ENCODE measurements around the gene USP24. TPM values are rescaled to one million over a fixed set of nuclear protein-coding genes. Genes with fewer than 3 reads are reported as not detected.

Gene USP24
- total RNA-seq, 1 donor from 2014 or later = 30.8 TPM

GRCh38 chr1:55190109-55190508, 25.1 kb downstream of the USP24 start:
- Histone ChIP-seq H2AFZ (ENCODE audit: low read depth, low read length) (no peak overlapping the region), H3K36me3 (ENCODE audit: insufficient read depth, low read length) (no peaks in the 10 kb centered on the region), H3K4me1 (ENCODE audit: insufficient read depth, low read length) (no peaks in the 10 kb centered on the region), H3K9me3 (ENCODE audit: insufficient read depth, low read depth, low read length) (no peaks in the 10 kb centered on the region), H3K27ac (ENCODE audit: low read depth, low read length) (no peak overlapping the region), H3K27me3 (ENCODE audit: insufficient read depth, low read length) (no peaks in the 10 kb centered on the region), H3K9ac (ENCODE audit: low read length) (no peak overlapping the region), H4K20me1 (ENCODE audit: insufficient read depth, low read length) (peaks cover 57% of the 10 kb centered on the region), H3K4me3 (ENCODE audit: insufficient read depth, low read depth, low read length) (no peak overlapping the region), H3K4me2 (ENCODE audit: low read length) (no peak overlapping the region), H3K79me2 (ENCODE audit: insufficient read depth, low read length) (peaks cover 84% of the 10 kb centered on the region)
- FAIRE-seq (no peak), DNase-seq (ENCODE audit: low read depth) (no peak)
- Mint-ChIP-seq H3K27ac (ENCODE audit: unreplicated experiment) (no peak overlapping the region), H3K27me3 (ENCODE audit: low read depth, unreplicated experiment) (no peaks in the 10 kb centered on the region), H3K4me3 (ENCODE audit: unreplicated experiment) (no peak overlapping the region), H3K36me3 (ENCODE audit: low read depth, unreplicated experiment) (peaks cover 4% of the 10 kb centered on the region), H3K4me1 (ENCODE audit: low read depth, unreplicated experiment) (peaks cover under 1% of the 10 kb centered on the region), H3K9me3 (ENCODE audit: unreplicated experiment) (peaks cover under 1% of the 10 kb centered on the region)
- TF ChIP-seq, protein P1, sequence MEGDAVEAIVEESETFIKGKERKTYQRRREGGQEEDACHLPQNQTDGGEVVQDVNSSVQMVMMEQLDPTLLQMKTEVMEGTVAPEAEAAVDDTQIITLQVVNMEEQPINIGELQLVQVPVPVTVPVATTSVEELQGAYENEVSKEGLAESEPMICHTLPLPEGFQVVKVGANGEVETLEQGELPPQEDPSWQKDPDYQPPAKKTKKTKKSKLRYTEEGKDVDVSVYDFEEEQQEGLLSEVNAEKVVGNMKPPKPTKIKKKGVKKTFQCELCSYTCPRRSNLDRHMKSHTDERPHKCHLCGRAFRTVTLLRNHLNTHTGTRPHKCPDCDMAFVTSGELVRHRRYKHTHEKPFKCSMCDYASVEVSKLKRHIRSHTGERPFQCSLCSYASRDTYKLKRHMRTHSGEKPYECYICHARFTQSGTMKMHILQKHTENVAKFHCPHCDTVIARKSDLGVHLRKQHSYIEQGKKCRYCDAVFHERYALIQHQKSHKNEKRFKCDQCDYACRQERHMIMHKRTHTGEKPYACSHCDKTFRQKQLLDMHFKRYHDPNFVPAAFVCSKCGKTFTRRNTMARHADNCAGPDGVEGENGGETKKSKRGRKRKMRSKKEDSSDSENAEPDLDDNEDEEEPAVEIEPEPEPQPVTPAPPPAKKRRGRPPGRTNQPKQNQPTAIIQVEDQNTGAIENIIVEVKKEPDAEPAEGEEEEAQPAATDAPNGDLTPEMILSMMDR (IDR thresholded peaks at IDR 0.05; ENCODE audit: insufficient read depth, low read depth, low read length) = no peak
- TF ChIP-seq EZH2 (IDR thresholded peaks at IDR 0.05; ENCODE audit: insufficient read depth, low read length) = no peak

- H3K36me3 ChIP-seq (ENCODE audit: insufficient read depth, low read length) = no peaks in the 10 kb centered on the region
- TF ChIP-seq, protein P1 (IDR thresholded peaks at IDR 0.05; ENCODE audit: insufficient read depth, low read depth, low read length) = no peak
- no peak for TF ChIP-seq EZH2 (IDR thresholded peaks at IDR 0.05; ENCODE audit: insufficient read depth, low read length)
- no peak overlapping the region for H3K27ac ChIP-seq (ENCODE audit: low read depth, low read length)
- no peak overlapping the region for H3K4me2 ChIP-seq (ENCODE audit: low read length)
- peaks cover 51% of the 10 kb centered on the region for H4K20me1 ChIP-seq (ENCODE audit: insufficient read depth, low read length)
- FAIRE-seq (no peak), DNase-seq (ENCODE audit: low read depth) (no peak)
- no peaks in the 10 kb centered on the region for H3K27me3 ChIP-seq (ENCODE audit: insufficient read depth, low read length)
- peaks cover 2% of the 10 kb centered on the region for H3K4me1 Mint-ChIP-seq (ENCODE audit: low read depth, unreplicated experiment)
- H3K36me3 Mint-ChIP-seq (ENCODE audit: low read depth, unreplicated experiment) = no peaks in the 10 kb centered on the region
- no peak overlapping the region for H3K9ac ChIP-seq (ENCODE audit: low read length)
- H3K9me3 Mint-ChIP-seq (ENCODE audit: unreplicated experiment) = peaks cover 7% of the 10 kb centered on the region
- H3K4me3 ChIP-seq (ENCODE audit: insufficient read depth, low read depth, low read length) = no peak overlapping the region
- no peak overlapping the region for H3K27ac Mint-ChIP-seq (ENCODE audit: unreplicated experiment)
- H3K4me3 Mint-ChIP-seq (ENCODE audit: unreplicated experiment) = no peak overlapping the region
- no peaks in the 10 kb centered on the region for H3K9me3 ChIP-seq (ENCODE audit: insufficient read depth, low read depth, low read length)
- H3K4me1 ChIP-seq (ENCODE audit: insufficient read depth, low read length) = no peaks in the 10 kb centered on the region
- no peak overlapping the region for H2AFZ ChIP-seq (ENCODE audit: low read depth, low read length)
- no peaks in the 10 kb centered on the region for H3K27me3 Mint-ChIP-seq (ENCODE audit: low read depth, unreplicated experiment)
- H3K79me2 ChIP-seq (ENCODE audit: insufficient read depth, low read length) = peaks cover 84% of the 10 kb centered on the region
These were observed 26.3 kb downstream of the USP24 start for GRCh38 chr1:55188909-55189308.

GRCh38 chr1:55185832-55186231, 29.3 kb downstream of the USP24 start:
- TF ChIP-seq EZH2 (IDR thresholded peaks at IDR 0.05; ENCODE audit: insufficient read depth, low read length) = no peak
- TF ChIP-seq, protein P1 (IDR thresholded peaks at IDR 0.05; ENCODE audit: insufficient read depth, low read depth, low read length) = no peak
- peaks cover 89% of the 10 kb centered on the region for H3K79me2 ChIP-seq (ENCODE audit: insufficient read depth, low read length)
- DNase-seq (ENCODE audit: low read depth) = no peak
- no peaks in the 10 kb centered on the region for H3K36me3 ChIP-seq (ENCODE audit: insufficient read depth, low read length)
- no peaks in the 10 kb centered on the region for H3K27me3 Mint-ChIP-seq (ENCODE audit: low read depth, unreplicated experiment)
- H3K4me1 Mint-ChIP-seq (ENCODE audit: low read depth, unreplicated experiment) = peaks cover 2% of the 10 kb centered on the region
- H3K27ac Mint-ChIP-seq (ENCODE audit: unreplicated experiment) = no peak overlapping the region
- no peak overlapping the region for H3K4me3 ChIP-seq (ENCODE audit: insufficient read depth, low read depth, low read length)
- peaks cover 47% of the 10 kb centered on the region for H4K20me1 ChIP-seq (ENCODE audit: insufficient read depth, low read length)
- peaks cover 7% of the 10 kb centered on the region for H3K9me3 Mint-ChIP-seq (ENCODE audit: unreplicated experiment)
- H3K4me3 Mint-ChIP-seq (ENCODE audit: unreplicated experiment) = no peak overlapping the region
- H3K36me3 Mint-ChIP-seq (ENCODE audit: low read depth, unreplicated experiment) = no peaks in the 10 kb centered on the region
- H3K27me3 ChIP-seq (ENCODE audit: insufficient read depth, low read length) = no peaks in the 10 kb centered on the region
- no peak overlapping the region for H2AFZ ChIP-seq (ENCODE audit: low read depth, low read length)
- no peaks in the 10 kb centered on the region for H3K9me3 ChIP-seq (ENCODE audit: insufficient read depth, low read depth, low read length)
- no peaks in the 10 kb centered on the region for H3K4me1 ChIP-seq (ENCODE audit: insufficient read depth, low read length)
- no peak overlapping the region for H3K4me2 ChIP-seq (ENCODE audit: low read length)
- no peak overlapping the region for H3K9ac ChIP-seq (ENCODE audit: low read length)
- no peak for FAIRE-seq
- H3K27ac ChIP-seq (ENCODE audit: low read depth, low read length) = no peak overlapping the region

Measured in astrocyte (in vitro differentiated cells and primary cell).